Panc1 (cell line): Measurements from ENCODE around the gene ZNF76.

Experiments
- POLR2AphosphoS5 ChIP-seq: IDR thresholded peaks from 2 replicates; pipeline ENCODE4 v1.6.1; 2012; ENCODE audit warnings: mild to moderate bottlenecking, low read depth, low read length, moderate library complexity
- SIN3A ChIP-seq: IDR thresholded peaks from 2 replicates; pipeline ENCODE4 v1.6.1; 2012; ENCODE audit warnings: low read depth, mild to moderate bottlenecking, low read length, moderate library complexity, borderline replicate concordance; ENCODE audit not compliant: insufficient read depth
- TF ChIP-seq, protein P1 (sequence below): fragments of 450-650 bp; IDR thresholded peaks from 2 replicates; pipeline ENCODE4 v1.5.1; 2017; ENCODE audit warnings: mild to moderate bottlenecking

DNA sequence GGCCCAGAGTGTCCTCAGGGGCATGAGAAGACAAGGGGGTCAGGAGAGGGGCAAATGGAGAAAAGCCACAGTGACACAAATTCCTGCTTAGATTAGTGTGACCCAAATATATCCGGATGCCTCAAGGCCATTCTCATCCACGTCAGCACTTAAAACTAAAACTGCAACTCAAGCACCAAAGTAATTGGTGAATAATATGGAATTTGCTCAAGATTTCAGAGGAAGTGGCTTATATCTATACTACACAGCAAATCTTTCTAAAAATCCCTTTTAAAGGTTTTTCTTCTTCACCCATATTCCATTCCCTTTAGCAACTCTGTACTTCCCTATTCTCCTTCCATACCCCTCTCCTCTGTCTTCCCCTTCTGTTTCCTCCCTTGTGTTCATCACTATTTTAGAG is 53.3 kb downstream of the ZNF76 start:
- TF ChIP-seq POLR2AphosphoS5, result no peak
- TF ChIP-seq, protein P1, sequence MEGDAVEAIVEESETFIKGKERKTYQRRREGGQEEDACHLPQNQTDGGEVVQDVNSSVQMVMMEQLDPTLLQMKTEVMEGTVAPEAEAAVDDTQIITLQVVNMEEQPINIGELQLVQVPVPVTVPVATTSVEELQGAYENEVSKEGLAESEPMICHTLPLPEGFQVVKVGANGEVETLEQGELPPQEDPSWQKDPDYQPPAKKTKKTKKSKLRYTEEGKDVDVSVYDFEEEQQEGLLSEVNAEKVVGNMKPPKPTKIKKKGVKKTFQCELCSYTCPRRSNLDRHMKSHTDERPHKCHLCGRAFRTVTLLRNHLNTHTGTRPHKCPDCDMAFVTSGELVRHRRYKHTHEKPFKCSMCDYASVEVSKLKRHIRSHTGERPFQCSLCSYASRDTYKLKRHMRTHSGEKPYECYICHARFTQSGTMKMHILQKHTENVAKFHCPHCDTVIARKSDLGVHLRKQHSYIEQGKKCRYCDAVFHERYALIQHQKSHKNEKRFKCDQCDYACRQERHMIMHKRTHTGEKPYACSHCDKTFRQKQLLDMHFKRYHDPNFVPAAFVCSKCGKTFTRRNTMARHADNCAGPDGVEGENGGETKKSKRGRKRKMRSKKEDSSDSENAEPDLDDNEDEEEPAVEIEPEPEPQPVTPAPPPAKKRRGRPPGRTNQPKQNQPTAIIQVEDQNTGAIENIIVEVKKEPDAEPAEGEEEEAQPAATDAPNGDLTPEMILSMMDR, result no peak
- TF ChIP-seq SIN3A, result no peak
